IMR-90 (cell line): Measurements from ENCODE around the gene TMEM184C. TPM values are rescaled to one million over a fixed set of nuclear protein-coding genes. Genes with fewer than 3 reads are reported as not detected.

Experiments
- ATAC-seq: fragments of 200-7000 bp; cut with Tn5 transposase; 2 replicates; pipeline ENCODE4 v1.9.1; 2020; ENCODE audit warnings: low read depth, mild to moderate bottlenecking, moderate library complexity
- BruUV-seq: library from RNA; stranded (reverse); fragments of 400-500 nt; replicated peaks from 2 replicates; lab custom pipeline; 2021; lab: Mats Ljungman, UMichigan
- CTCF ChIA-PET: fragments of 300-600 bp; formaldehyde crosslinking; extraction: SDS; loops from one replicate; lab custom pipeline; 2021; ENCODE audit warnings: antibody characterized with exemption; lab: Yijun Ruan, JAX
- POLR2A ChIA-PET: fragments of 300-600 bp; sonication (Branson Sonifier 250); formaldehyde crosslinking; loops from one replicate; lab custom pipeline; 2022; ENCODE audit warnings: antibody characterized with exemption; ENCODE audit not compliant: unreplicated experiment; lab: Charles Lee
- DNase-seq: peaks from one replicate; pipeline ENCODE4 v3.0.0; 2013
- H2AFZ ChIP-seq: replicated peaks from 2 replicates; pipeline ENCODE3; 2013; ENCODE audit warnings: low read length, mild to moderate bottlenecking; ENCODE audit not compliant: poor library complexity
- H2AK5ac ChIP-seq: 2 replicates; pipeline ENCODE4 v1.6.1; 2013; ENCODE audit warnings: low read depth, low read length, inconsistent platforms
- H2AK9ac ChIP-seq: replicated peaks from 2 replicates; pipeline ENCODE3; 2013; ENCODE audit warnings: mild to moderate bottlenecking, low read depth, low read length, moderate library complexity; ENCODE audit not compliant: poor library complexity
- H2BK120ac ChIP-seq: 2 replicates; pipeline ENCODE4 v1.6.1; 2013; ENCODE audit warnings: low read depth, low read length, inconsistent platforms
- H2BK15ac ChIP-seq: 3 replicates; pipeline ENCODE4 v1.6.1; 2013; ENCODE audit warnings: low read depth, low read length, inconsistent platforms
- H2BK20ac ChIP-seq: 2 replicates; pipeline ENCODE4 v1.6.1; 2013; ENCODE audit warnings: low read depth, mild to moderate bottlenecking, inconsistent platforms, low read length, moderate library complexity
- H2BK5ac ChIP-seq: 2 replicates; pipeline ENCODE4 v1.6.1; 2013; ENCODE audit warnings: mild to moderate bottlenecking, low read depth, low read length, inconsistent platforms; ENCODE audit not compliant: poor library complexity, severe bottlenecking
- H3K14ac ChIP-seq: replicated peaks from 2 replicates; pipeline ENCODE4 v1.6.1; 2013; ENCODE audit warnings: low read depth, low read length, inconsistent platforms
- H3K18ac ChIP-seq: 2 replicates; pipeline ENCODE4 v1.6.1; 2013; ENCODE audit warnings: low read depth, low read length, control low read depth
- H3K23ac ChIP-seq: 2 replicates; pipeline ENCODE4 v1.6.1; 2013; ENCODE audit warnings: low read depth, low read length, inconsistent platforms
- H3K27ac ChIP-seq: 2 replicates; pipeline ENCODE4 v1.5.1; 2013; ENCODE audit warnings: mild to moderate bottlenecking, control low read depth, low read length; ENCODE audit not compliant: insufficient read depth
- H3K27me3 ChIP-seq: 2 replicates; pipeline ENCODE4 v1.6.1; 2013; ENCODE audit warnings: low read length; ENCODE audit not compliant: control insufficient read depth, insufficient read depth
- H3K36me3 ChIP-seq: 2 replicates; pipeline ENCODE4 v1.6.1; 2013; ENCODE audit warnings: low read length, mixed read lengths; ENCODE audit not compliant: control insufficient read depth, insufficient read depth
- H3K4ac ChIP-seq: 2 replicates; pipeline ENCODE4 v1.6.1; 2013; ENCODE audit warnings: low read depth, low read length, inconsistent platforms
- H3K4me1 ChIP-seq: 2 replicates; pipeline ENCODE4 v1.6.1; 2013; ENCODE audit warnings: low read length, mixed read lengths; ENCODE audit not compliant: control insufficient read depth, insufficient read depth
- H3K4me2 ChIP-seq: 2 replicates; pipeline ENCODE4 v1.6.1; 2013; ENCODE audit warnings: low read depth, mild to moderate bottlenecking, control low read depth, low read length, moderate library complexity
- H3K4me3 ChIP-seq: 2 replicates; pipeline ENCODE4 v1.5.1; 2013; ENCODE audit warnings: low read depth, mild to moderate bottlenecking, control low read depth, low read length, moderate library complexity; ENCODE audit not compliant: insufficient read depth
- H3K56ac ChIP-seq: 2 replicates; pipeline ENCODE4 v1.6.1; 2013; ENCODE audit warnings: low read length, inconsistent platforms; ENCODE audit not compliant: insufficient read depth; ENCODE audit errors: extremely low read depth
- H3K79me1 ChIP-seq, 2 experiments: 2 replicates each; pipeline ENCODE4 v1.6.1; 2013; ENCODE audit warnings: low read length in 2 of 2, inconsistent platforms in 1 of 2, low read depth in 1 of 2
- H3K9ac ChIP-seq: 2 replicates; pipeline ENCODE4 v1.6.1; 2013; ENCODE audit warnings: low read depth, low read length, control low read depth
- H3K9me1 ChIP-seq: 2 replicates; pipeline ENCODE4 v1.6.1; 2013; ENCODE audit warnings: low read length, inconsistent platforms; ENCODE audit not compliant: insufficient read depth
- H3K9me3 ChIP-seq: 2 replicates; pipeline ENCODE4 v1.6.1; 2013; ENCODE audit warnings: low read length; ENCODE audit not compliant: control insufficient read depth, insufficient read depth
- H4K20me1 ChIP-seq: 2 replicates; pipeline ENCODE4 v1.6.1; 2013; ENCODE audit warnings: low read length, inconsistent platforms; ENCODE audit not compliant: insufficient read depth
- H4K5ac ChIP-seq: 2 replicates; pipeline ENCODE4 v1.6.1; 2013; ENCODE audit warnings: mild to moderate bottlenecking, low read depth, low read length, control low read depth
- H4K8ac ChIP-seq, 2 experiments: 2 replicates each; pipeline ENCODE4 v1.6.1; 2013; ENCODE audit warnings: low read depth in 2 of 2, low read length in 2 of 2, control low read depth in 1 of 2, inconsistent platforms in 1 of 2
- H4K91ac ChIP-seq: 2 replicates; pipeline ENCODE4 v1.6.1; 2013; ENCODE audit warnings: low read depth, low read length, inconsistent platforms; ENCODE audit not compliant: insufficient read depth
- BHLHE40 ChIP-seq: fragments of 150-350 bp; IDR thresholded peaks from 2 replicates; pipeline ENCODE4 v1.6.1; 2016; ENCODE audit warnings: mild to moderate bottlenecking, low read depth, low read length
- CEBPB ChIP-seq: IDR thresholded peaks from 2 replicates; pipeline ENCODE4 v1.6.1; 2012; ENCODE audit warnings: low read depth, low read length, improper control_type of control experiment
- CHD1 ChIP-seq: IDR thresholded peaks from 2 replicates; pipeline ENCODE4 v1.6.1; 2012; ENCODE audit warnings: low read depth, low read length, improper control_type of control experiment
- ELK1 ChIP-seq: fragments of 150-350 bp; IDR thresholded peaks from 2 replicates; pipeline ENCODE4 v1.6.1; 2016; ENCODE audit warnings: low read depth, mild to moderate bottlenecking, low read length, moderate library complexity, borderline replicate concordance
- FOS ChIP-seq: fragments of 150-350 bp; IDR thresholded peaks from 2 replicates; pipeline ENCODE4 v1.6.1; 2016; ENCODE audit warnings: low read depth, low read length
- MXI1 ChIP-seq: IDR thresholded peaks from 2 replicates; pipeline ENCODE4 v1.6.1; 2012; ENCODE audit warnings: low read depth, mild to moderate bottlenecking, low read length, moderate library complexity, borderline replicate concordance
- RAD21 ChIP-seq: IDR thresholded peaks from 2 replicates; pipeline ENCODE4 v1.6.1; 2012; ENCODE audit warnings: low read length, improper control_type of control experiment
- USF2 ChIP-seq: fragments of 150-350 bp; IDR thresholded peaks from 2 replicates; pipeline ENCODE4 v1.6.1; 2017; ENCODE audit warnings: mild to moderate bottlenecking, antibody characterized with exemption, low read length, low read depth
- WGBS, 2 experiments: methylation state at CpG; one replicate each; pipeline versions ENCODE4 v1.1.5 to v1.1.7; 2013; ENCODE audit warnings: missing lambda C conversion rate in 2 of 2; ENCODE audit not compliant: insufficient read length in 1 of 2; ENCODE audit errors: extremely low coverage in 2 of 2; 5-methylcytosine and 5-hydroxymethylcytosine counted together
- dilution Hi-C: fragments of 300-500 bp; cut with HindIII; formaldehyde crosslinking; loops from one replicate; pipeline ENCODE4 v1.14.3; 2018; ENCODE audit warnings: low sequenced_read_pairs; ENCODE audit not compliant: unreplicated experiment
- in situ Hi-C: fragments of 300-500 bp; cut with MboI; formaldehyde crosslinking; loops from 3 replicates; pipeline ENCODE4 v1.14.3; 2019; ENCODE audit warnings: low sequenced_read_pairs, inconsistent platforms, mixed read lengths
- intact Hi-C: fragments of 100-400 bp; cut with micrococcal nuclease; formaldehyde crosslinking; loops from 2 replicates; pipeline ENCODE4 v1.10.0; 2022
- polyA plus RNA-seq, 3 experiments: library from polyadenylated mRNA; depleted of rRNA; stranded (reverse); fragments of >200 nt; gene quantifications; 2 replicates each; pipeline ENCODE4 v1.2.3, GENCODE V29; 2012; ENCODE audit warnings: low replicate concordance in 1 of 3
- total RNA-seq: library from RNA; depleted of rRNA; stranded (reverse); fragments of >200 nt; gene quantifications from 2 replicates; pipeline ENCODE4 v1.2.3, GENCODE V29; 2012

TMEM184C gene
- total and polyA plus RNA-seq, 2 of the 4 experiments (the other 2 are of a cell fraction): 17.4 to 67.6 TPM

- WGBS, 2 experiments: 0% methylated on average over 2 of the region's 6 CpGs; no CpG with 5 or more reads in 1 of the 2 experiments
- dilution Hi-C loops (no loop called here), in situ Hi-C loops (loop anchor here (25.0 kb wide), 1 partner anchor 1241 kb away; no protein-coding TSS in a partner anchor), intact Hi-C loops (no loop called here)
- Histone ChIP-seq H3K14ac (no peak overlapping the region), H3K36me3 (no peaks in the 10 kb centered on the region), H3K4me2 (no peak overlapping the region), H2BK15ac (no peak overlapping the region), H2BK20ac (0 out of 2 replicates have a peak overlapping the region, but pooled peaks have one; percentile 3), H2AK9ac (no peak overlapping the region), H3K79me1 (no peaks in the 10 kb centered on the region), H4K20me1 (no peaks in the 10 kb centered on the region), H3K9ac (no peak overlapping the region), H3K4me1 (peaks cover 18% of the 10 kb centered on the region), H2AFZ (peak overlapping the region; percentile 75), H3K23ac (no peak overlapping the region), H3K27me3 (no peaks in the 10 kb centered on the region), H3K4me3 (no peak overlapping the region), H3K9me1 (peaks cover 6% of the 10 kb centered on the region; the same call in 1 of the 2 replicates), H4K5ac (no peak overlapping the region), H2BK5ac (peak overlapping the region; percentile 54), H3K4ac (no peak overlapping the region; the same call in 1 of the 2 replicates), H2BK120ac (peak overlapping the region; percentile 17; the same call in 1 of the 2 replicates), H3K27ac (peak overlapping the region; percentile 24; the same call in 1 of the 2 replicates), H3K56ac (no peak overlapping the region), H4K91ac (no peak overlapping the region), H3K9me3 (no peaks in the 10 kb centered on the region), H2AK5ac (no peak overlapping the region; the same call in 1 of the 2 replicates), H3K18ac (no peak overlapping the region), H4K8ac (0 out of 4 replicates have a peak overlapping the region, but pooled peaks of 1 of the 2 experiments have one; percentile 1)
- ChIA-PET CTCF (interaction anchor here (1.8 kb wide), 1 partner anchor 59 kb away, joined by 7 read pairs; no protein-coding TSS in a partner anchor), POLR2A (no interaction called here)
- TF ChIP-seq MXI1: no peak
- TF ChIP-seq RAD21: peak; percentile 21; the same call in 1 of the 2 replicates
- peak; percentile 93 for TF ChIP-seq FOS
- peak; percentile 87; the same call in 1 of the 2 replicates for TF ChIP-seq ELK1
- TF ChIP-seq BHLHE40: no peak; the same call in 1 of the 2 replicates
- TF ChIP-seq CHD1: peak; percentile 77; the same call in 1 of the 2 replicates
- TF ChIP-seq USF2: peak; percentile 95
- TF ChIP-seq CEBPB: peak; percentile 85
- peak; percentile 83 for ATAC-seq
- DNase-seq: peak; percentile 99
- no TSS peak for BruUV-seq
Measured at GRCh38 chr4:147578051-147578476, 39.1 kb upstream of the TMEM184C start.
